Neural progenitor cell (in vitro differentiated cells): Measurements from ENCODE around the gene RBBP8NL. TPM values are rescaled to one million over a fixed set of nuclear protein-coding genes. Genes with fewer than 3 reads are reported as not detected.

Experiments
- DNase-seq: peaks from one replicate; pipeline ENCODE4 v3.0.0-alpha.2; 2016; ENCODE audit warnings: low spot score
- H2AFZ ChIP-seq: fragments of 200-600 bp; sonication (generic); replicated peaks from 2 replicates; pipeline ENCODE4 v1.6.1; 2016; ENCODE audit warnings: antibody characterized with exemption
- H3F3A ChIP-seq: fragments of 200-600 bp; sonication (generic); 2 replicates; pipeline ENCODE4 v1.6.1; 2016; ENCODE audit warnings: antibody characterized with exemption, low read depth
- H3K27ac ChIP-seq: fragments of 200-600 bp; sonication (generic); 2 replicates; pipeline ENCODE4 v1.5.1; 2016; ENCODE audit warnings: mild to moderate bottlenecking
- H3K27me3 ChIP-seq: fragments of 200-600 bp; sonication (generic); 2 replicates; pipeline ENCODE4 v1.6.1; 2016; ENCODE audit warnings: mild to moderate bottlenecking, moderate library complexity
- H3K36me3 ChIP-seq: fragments of 200-600 bp; sonication (generic); 2 replicates; pipeline ENCODE4 v1.5.1; 2016
- H3K4me1 ChIP-seq: fragments of 200-600 bp; sonication (generic); 2 replicates; pipeline ENCODE4 v1.6.1; 2016; ENCODE audit warnings: mixed run types
- H3K4me2 ChIP-seq: fragments of 200-600 bp; sonication (generic); 2 replicates; pipeline ENCODE4 v1.6.1; 2016
- H3K4me3 ChIP-seq: fragments of 200-600 bp; sonication (generic); 2 replicates; pipeline ENCODE4 v1.5.1; 2016
- H3K79me2 ChIP-seq: fragments of 200-600 bp; sonication (generic); 2 replicates; pipeline ENCODE4 v1.6.1; 2016; ENCODE audit warnings: low read depth
- H3K9ac ChIP-seq: fragments of 200-600 bp; sonication (generic); 2 replicates; pipeline ENCODE4 v1.6.1; 2016
- H3K9me3 ChIP-seq: fragments of 200-600 bp; sonication (generic); 2 replicates; pipeline ENCODE4 v1.5.1; 2016; ENCODE audit warnings: low read depth
- H4K20me1 ChIP-seq: fragments of 200-600 bp; sonication (generic); 2 replicates; pipeline ENCODE4 v1.6.1; 2016; ENCODE audit warnings: low read depth
- H3K27ac Mint-ChIP-seq: 3 replicates; pipeline ENCODE4 v1.8.0; 2021; ENCODE audit warnings: mixed read lengths
- H3K27me3 Mint-ChIP-seq: 2 replicates; pipeline ENCODE4 v1.8.0; 2022; ENCODE audit warnings: low read depth, mild to moderate bottlenecking, inconsistent platforms, moderate library complexity, mixed read lengths; ENCODE audit not compliant: insufficient read depth
- H3K36me3 Mint-ChIP-seq: 3 replicates; pipeline ENCODE4 v1.8.0; 2021; ENCODE audit warnings: mixed read lengths
- H3K4me1 Mint-ChIP-seq: 3 replicates; pipeline ENCODE4 v1.8.0; 2021; ENCODE audit warnings: mixed read lengths
- H3K4me3 Mint-ChIP-seq: 3 replicates; pipeline ENCODE4 v1.8.0; 2021; ENCODE audit warnings: mild to moderate bottlenecking, moderate library complexity, mixed read lengths
- H3K9me3 Mint-ChIP-seq: 3 replicates; pipeline ENCODE4 v1.8.0; 2020; ENCODE audit warnings: mixed read lengths
- EZH2 ChIP-seq: fragments of 200-600 bp; sonication (generic); IDR thresholded peaks from 2 replicates; pipeline ENCODE4 v1.6.1; 2017; ENCODE audit warnings: antibody characterized with exemption, mild to moderate bottlenecking, moderate library complexity
- EZH2phosphoT487 ChIP-seq: fragments of 200-600 bp; sonication (generic); IDR thresholded peaks from 2 replicates; pipeline ENCODE4 v1.6.1; 2017; ENCODE audit warnings: antibody characterized with exemption
- total RNA-seq: library from RNA; depleted of rRNA; stranded (reverse); fragments of >200 nt; gene quantifications from 2 replicates; pipeline ENCODE4 v1.2.3, GENCODE V29; 2015; ENCODE audit warnings: low replicate concordance
- TF ChIP-seq, protein P1 (sequence below): fragments of 200-600 bp; sonication (generic); IDR thresholded peaks from 2 replicates; pipeline ENCODE4 v1.5.1; 2017; ENCODE audit warnings: antibody characterized with exemption, mild to moderate bottlenecking

RBBP8NL gene
- total RNA-seq, 1 donor from 2014 or later, result not detected

GRCh38 chr20:62393830-62394229 lies 33.5 kb downstream of the RBBP8NL start:
- Histone ChIP-seq H3K27me3 (no peaks in the 10 kb centered on the region), H3K36me3 (no peaks in the 10 kb centered on the region), H3K79me2 (peaks cover 9% of the 10 kb centered on the region), H2AFZ (no peak overlapping the region), H3F3A (peaks cover 10% of the 10 kb centered on the region), H3K4me2 (no peak overlapping the region), H3K9me3 (no peaks in the 10 kb centered on the region), H3K4me1 (no peaks in the 10 kb centered on the region), H3K4me3 (no peak overlapping the region), H4K20me1 (peaks cover 19% of the 10 kb centered on the region), H3K27ac (no peak overlapping the region), H3K9ac (no peak overlapping the region)
- H3K36me3 Mint-ChIP-seq, result peaks cover 14% of the 10 kb centered on the region
- H3K27me3 Mint-ChIP-seq, result peaks cover 6% of the 10 kb centered on the region
- no peak for DNase-seq
- peaks cover 3% of the 10 kb centered on the region for H3K4me1 Mint-ChIP-seq
- H3K4me3 Mint-ChIP-seq, result no peak overlapping the region
- no peak overlapping the region for H3K27ac Mint-ChIP-seq
- H3K9me3 Mint-ChIP-seq, result no peaks in the 10 kb centered on the region
- TF ChIP-seq EZH2phosphoT487, result no peak
- TF ChIP-seq, protein P1, sequence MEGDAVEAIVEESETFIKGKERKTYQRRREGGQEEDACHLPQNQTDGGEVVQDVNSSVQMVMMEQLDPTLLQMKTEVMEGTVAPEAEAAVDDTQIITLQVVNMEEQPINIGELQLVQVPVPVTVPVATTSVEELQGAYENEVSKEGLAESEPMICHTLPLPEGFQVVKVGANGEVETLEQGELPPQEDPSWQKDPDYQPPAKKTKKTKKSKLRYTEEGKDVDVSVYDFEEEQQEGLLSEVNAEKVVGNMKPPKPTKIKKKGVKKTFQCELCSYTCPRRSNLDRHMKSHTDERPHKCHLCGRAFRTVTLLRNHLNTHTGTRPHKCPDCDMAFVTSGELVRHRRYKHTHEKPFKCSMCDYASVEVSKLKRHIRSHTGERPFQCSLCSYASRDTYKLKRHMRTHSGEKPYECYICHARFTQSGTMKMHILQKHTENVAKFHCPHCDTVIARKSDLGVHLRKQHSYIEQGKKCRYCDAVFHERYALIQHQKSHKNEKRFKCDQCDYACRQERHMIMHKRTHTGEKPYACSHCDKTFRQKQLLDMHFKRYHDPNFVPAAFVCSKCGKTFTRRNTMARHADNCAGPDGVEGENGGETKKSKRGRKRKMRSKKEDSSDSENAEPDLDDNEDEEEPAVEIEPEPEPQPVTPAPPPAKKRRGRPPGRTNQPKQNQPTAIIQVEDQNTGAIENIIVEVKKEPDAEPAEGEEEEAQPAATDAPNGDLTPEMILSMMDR, result no peak
- no peak for TF ChIP-seq EZH2

DNA sequence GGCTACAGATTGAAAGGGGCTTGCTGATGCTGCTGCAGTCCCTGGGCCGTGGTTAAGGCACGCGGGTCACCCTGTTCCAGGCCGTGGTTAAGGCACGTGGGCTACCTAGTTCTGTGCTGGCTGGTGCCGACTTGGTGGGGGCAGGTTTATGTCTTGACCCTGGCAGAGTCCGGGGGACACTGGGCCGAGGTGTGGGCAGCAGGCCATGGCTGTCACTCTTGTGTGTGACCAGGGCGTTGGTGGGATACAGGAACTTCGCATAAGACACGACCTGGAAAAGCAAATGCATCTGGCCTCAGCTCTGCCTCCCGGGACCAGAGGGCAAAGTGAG lies 34.0 kb downstream of the RBBP8NL start:
- H4K20me1 ChIP-seq, result peaks cover 25% of the 10 kb centered on the region
- H3K79me2 ChIP-seq, result peaks cover 14% of the 10 kb centered on the region
- peaks cover 16% of the 10 kb centered on the region for H3F3A ChIP-seq
- H3K27ac ChIP-seq, result no peak overlapping the region
- H3K9ac ChIP-seq, result no peak overlapping the region
- no peaks in the 10 kb centered on the region for H3K9me3 ChIP-seq
- H3K4me3 ChIP-seq, result no peak overlapping the region
- H3K4me1 Mint-ChIP-seq, result peaks cover 4% of the 10 kb centered on the region
- no peak overlapping the region for H3K27ac Mint-ChIP-seq
- H3K9me3 Mint-ChIP-seq, result no peaks in the 10 kb centered on the region
- no peak overlapping the region for H2AFZ ChIP-seq
- no peak for DNase-seq
- peaks cover 3% of the 10 kb centered on the region for H3K4me1 ChIP-seq
- no peaks in the 10 kb centered on the region for H3K27me3 ChIP-seq
- H3K36me3 Mint-ChIP-seq, result peaks cover 16% of the 10 kb centered on the region
- peaks cover 5% of the 10 kb centered on the region for H3K36me3 ChIP-seq
- peaks cover 7% of the 10 kb centered on the region for H3K27me3 Mint-ChIP-seq
- TF ChIP-seq, protein P1, result no peak
- TF ChIP-seq EZH2phosphoT487 (no peak), EZH2 (no peak)
- no peak overlapping the region for H3K4me2 ChIP-seq
- no peak overlapping the region for H3K4me3 Mint-ChIP-seq

DNA sequence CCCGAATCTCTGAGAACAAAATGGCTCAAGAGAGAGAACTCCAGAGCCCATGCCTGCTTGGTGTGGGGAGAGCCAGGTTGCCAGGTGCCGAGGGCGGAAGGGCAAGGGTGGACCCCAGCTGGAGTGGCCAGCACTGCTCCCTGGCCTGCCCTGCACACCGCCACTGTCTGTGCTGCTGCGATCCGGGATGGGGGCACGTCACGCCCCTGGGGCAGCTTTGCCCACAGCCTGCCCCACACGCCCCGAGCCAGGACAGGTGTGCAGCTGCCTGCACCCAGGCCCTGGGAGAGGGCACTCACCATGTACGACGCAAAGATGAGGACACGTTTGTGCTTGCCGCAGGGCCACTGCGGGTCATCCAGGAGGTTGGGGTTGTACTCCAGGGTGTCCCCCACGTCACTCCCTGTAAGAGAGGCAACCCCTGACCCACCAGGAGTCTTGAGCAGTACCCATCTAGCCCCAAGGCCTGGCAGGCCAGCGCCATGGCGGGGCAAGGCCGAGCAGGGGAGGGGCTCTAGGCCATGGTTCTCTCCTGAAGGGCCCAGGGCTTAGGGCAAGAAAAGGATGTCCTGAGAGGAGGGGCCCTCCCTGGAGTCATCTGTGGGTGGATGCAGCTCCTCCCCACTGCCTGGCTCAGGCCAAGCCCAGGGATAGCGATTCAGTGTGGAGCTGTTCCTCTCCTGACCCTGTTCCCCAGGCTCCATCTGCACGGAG lies 34.6 kb downstream of the RBBP8NL start:
- H4K20me1 ChIP-seq, result peaks cover 30% of the 10 kb centered on the region
- no peaks in the 10 kb centered on the region for H3K9me3 Mint-ChIP-seq
- H3K4me1 ChIP-seq, result peaks cover 8% of the 10 kb centered on the region
- H3K9ac ChIP-seq, result no peak overlapping the region
- no peak overlapping the region for H3K27ac ChIP-seq
- no peak overlapping the region for H2AFZ ChIP-seq
- peaks cover 8% of the 10 kb centered on the region for H3K36me3 ChIP-seq
- peaks cover 10% of the 10 kb centered on the region for H3K4me1 Mint-ChIP-seq
- peaks cover 13% of the 10 kb centered on the region for H3K36me3 Mint-ChIP-seq
- no peak overlapping the region for H3K4me3 ChIP-seq
- DNase-seq, result no peak
- peaks cover 8% of the 10 kb centered on the region for H3K27me3 Mint-ChIP-seq
- no peaks in the 10 kb centered on the region for H3K9me3 ChIP-seq
- no peak overlapping the region for H3K4me2 ChIP-seq
- no peak overlapping the region for H3K4me3 Mint-ChIP-seq
- no peak overlapping the region for H3K27ac Mint-ChIP-seq
- H3F3A ChIP-seq, result peaks cover 21% of the 10 kb centered on the region
- peaks cover 19% of the 10 kb centered on the region for H3K79me2 ChIP-seq
- no peaks in the 10 kb centered on the region for H3K27me3 ChIP-seq
- TF ChIP-seq EZH2, result no peak
- no peak for TF ChIP-seq EZH2phosphoT487
- TF ChIP-seq, protein P1, result no peak
